Spleen (tissue), 7 donors: Measurements from ENCODE around the gene JAKMIP1.

Experiments
- CTCF ChIP-seq, 11 experiments: fragments of 200-600 bp in 7 of 11; fragments of 450-650 bp in 4 of 11; sonication (generic) in 4 of 11; IDR thresholded peaks in 8 of 11; conservative IDR thresholded peaks in 3 of 11; 1 replicate in 7 of 11; 2 replicates in 4 of 11; pipeline versions ENCODE4 v1.4.0 to v1.8.0; 2016 to 2021; ENCODE audit warnings: antibody characterized with exemption in 11 of 11, inconsistent platforms in 4 of 11, mild to moderate bottlenecking in 1 of 11
- POLR2A ChIP-seq, 3 donors: fragments of 450-650 bp; IDR thresholded peaks; one replicate each; pipeline ENCODE4 v1.5.1; 2017; ENCODE audit warnings: antibody characterized with exemption in 3 of 3, mild to moderate bottlenecking in 1 of 3
- donor health status: DM: no; HTN: no; CAD: no; lungs with moderate emphysema.
- donor health status: DM: no; HTN: no; CAD: no.
- donor health status: DM: no; HTN: no; CAD: no.

- TF ChIP-seq POLR2A (IDR thresholded peaks at IDR 0.05) (no peak), CTCF (IDR thresholded peaks at IDR 0.05 in 8 of 11, conservative IDR thresholded peaks at IDR 0.05 in 3 of 11) (no peak)
These were observed 141.6 kb downstream of the JAKMIP1 start for GRCh38 chr4:6058531-6059374.
